A549 (cell line): ENCODE results near the gene USP11. TPM values are rescaled to one million over a fixed set of nuclear protein-coding genes. Genes with fewer than 3 reads are reported as not detected.

Source experiments
- ATAC-seq, 2 experiments: fragments of 200-7000 bp in 1 of 2; fragments of >200 bp in 1 of 2; cut with Nextera tagmentation in 1 of 2; cut with Tn5 transposase in 1 of 2; 3 replicates each; pipeline versions ENCODE4 v1.8.0 to v1.9.1; 2018 to 2020; ENCODE audit warnings: mild to moderate bottlenecking in 1 of 2, moderate library complexity in 1 of 2
- CTCF ChIA-PET: fragments of 300-600 bp; sonication (Branson Sonifier 250); formaldehyde crosslinking; extraction: SDS; loops from one replicate; lab custom pipeline; 2021; ENCODE audit warnings: antibody characterized with exemption, inconsistent platforms; lab: Yijun Ruan, JAX
- POLR2A ChIA-PET: fragments of 350-600 bp; formaldehyde crosslinking; extraction: SDS; loops from one replicate; lab custom pipeline; 2021; ENCODE audit warnings: antibody characterized with exemption, inconsistent platforms; lab: Yijun Ruan, JAX
- DNase-seq, 2 experiments: peaks; one replicate each; pipeline versions ENCODE4 v3.0.0 to v3.0.0-alpha.2; 2011 to 2016; ENCODE audit warnings: low read depth in 1 of 2, low spot score in 1 of 2
- FAIRE-seq: peaks from 2 replicates; lab custom pipeline; 2011; peaks lifted over from hg19 to GRCh38; lab: Jason Lieb, UNC
- H3K27ac ChIP-seq, 2 experiments: fragments of >200 bp; sonication (Bioruptor Twin); formaldehyde crosslinking; 3 replicates each; pipeline ENCODE4 v1.5.1; 2016 to 2017
- H3K4me1 ChIP-seq: fragments of >200 bp; sonication (Bioruptor Twin); formaldehyde crosslinking; 3 replicates; pipeline ENCODE4 v1.6.1; 2016
- H3K4me2 ChIP-seq: fragments of >200 bp; sonication (Bioruptor Twin); formaldehyde crosslinking; 3 replicates; pipeline ENCODE4 v1.6.1; 2016
- H3K4me3 ChIP-seq: fragments of >200 bp; sonication (Bioruptor Twin); formaldehyde crosslinking; 3 replicates; pipeline ENCODE4 v1.5.1; 2016
- H3K9me3 ChIP-seq: fragments of >200 bp; sonication (Bioruptor Twin); formaldehyde crosslinking; 3 replicates; pipeline ENCODE4 v1.6.1; 2016
- FOSL2 ChIP-seq, 2 experiments: fragments of 450-650 bp in 1 of 2; fragments of >200 bp in 1 of 2; sonication (Bioruptor Twin) in 1 of 2; formaldehyde crosslinking; IDR thresholded peaks; 2 replicates each; pipeline versions ENCODE4 v1.5.0 to v1.6.1; 2016 to 2020; ENCODE audit warnings: mild to moderate bottlenecking in 1 of 2, moderate library complexity in 1 of 2
- GATA3 ChIP-seq: IDR thresholded peaks from 2 replicates; pipeline ENCODE4 v1.6.1; 2012; ENCODE audit warnings: borderline replicate concordance
- HDAC2 ChIP-seq: fragments of 200-600 bp; sonication (generic); IDR thresholded peaks from 2 replicates; pipeline ENCODE4 v1.6.1; 2016
- HOXA7 ChIP-seq: fragments of 250-450 bp; sonication (Bioruptor Pico); IDR thresholded peaks from 2 replicates; pipeline ENCODE4 v1.5.0; 2020; ENCODE audit warnings: mild to moderate bottlenecking, moderate library complexity
- PHF8 ChIP-seq: fragments of 200-600 bp; sonication (generic); IDR thresholded peaks from 2 replicates; pipeline ENCODE4 v1.6.1; 2016; ENCODE audit warnings: low read depth, mild to moderate bottlenecking, antibody characterized with exemption, moderate library complexity, borderline replicate concordance
- POLR2AphosphoS2 ChIP-seq: conservative IDR thresholded peaks from 2 replicates; pipeline ENCODE4 v1.6.1; 2012; ENCODE audit warnings: low read length, improper control_type of control experiment, inconsistent platforms
- RAD21 ChIP-seq, 2 experiments: fragments of >200 bp in 1 of 2; sonication (Bioruptor Twin) in 1 of 2; formaldehyde crosslinking in 1 of 2; IDR thresholded peaks in 1 of 2; conservative IDR thresholded peaks in 1 of 2; 2 replicates in 1 of 2; 3 replicates in 1 of 2; pipeline ENCODE4 v1.6.1; 2012 to 2018; ENCODE audit warnings: inconsistent platforms in 1 of 2
- RARB ChIP-seq: fragments of 250-450 bp; sonication (Bioruptor Pico); IDR thresholded peaks from 2 replicates; pipeline ENCODE4 v1.8.0; 2021; ENCODE audit warnings: mild to moderate bottlenecking, moderate library complexity
- RNF2 ChIP-seq: fragments of 200-600 bp; sonication (generic); IDR thresholded peaks from 2 replicates; pipeline ENCODE4 v1.6.1; 2016; ENCODE audit warnings: low read depth, mild to moderate bottlenecking, antibody characterized with exemption, moderate library complexity, borderline replicate concordance
- SMC3 ChIP-seq: fragments of >200 bp; sonication (Bioruptor Twin); formaldehyde crosslinking; IDR thresholded peaks from 3 replicates; pipeline ENCODE4 v1.6.1; 2018; ENCODE audit warnings: inconsistent platforms
- SREBF2 ChIP-seq: fragments of 450-650 bp; IDR thresholded peaks from 2 replicates; pipeline ENCODE4 v1.6.1; 2014; ENCODE audit warnings: mild to moderate bottlenecking, moderate library complexity
- TFCP2L1 ChIP-seq: fragments of 250-450 bp; sonication (Bioruptor Pico); IDR thresholded peaks from 2 replicates; pipeline ENCODE4 v1.5.0; 2021; ENCODE audit warnings: mild to moderate bottlenecking
- ZC3H11A ChIP-seq: fragments of 450-650 bp; IDR thresholded peaks from 2 replicates; pipeline ENCODE4 v1.6.1; 2014; ENCODE audit warnings: antibody characterized with exemption, mild to moderate bottlenecking
- ZSCAN20 ChIP-seq: fragments of 250-450 bp; sonication (Bioruptor Pico); IDR thresholded peaks from 2 replicates; pipeline ENCODE4 v1.8.0; 2022; ENCODE audit warnings: mild to moderate bottlenecking, moderate library complexity
- WGBS: methylation state at CpG from one replicate; pipeline ENCODE4 v1.1.6; 2017; ENCODE audit errors: missing lambda C conversion rate; 5-methylcytosine and 5-hydroxymethylcytosine counted together
- polyA plus RNA-seq, 4 experiments: library from polyadenylated mRNA; depleted of rRNA in 3 of 4; stranded (reverse); fragments of >200 nt; fragmentation: RNase III in 1 of 4; extraction: RNeasy Plus Mini Kit Qiagen cat#74134 plus additional on column Dnase treatment in 1 of 4; gene quantifications; 2 replicates in 3 of 4; 3 replicates in 1 of 4; pipeline ENCODE4 v1.2.3, GENCODE V29; 2011 to 2017
- TF ChIP-seq, protein P1 (sequence below): fragments of 250-450 bp; sonication (Bioruptor Pico); IDR thresholded peaks from 2 replicates; pipeline ENCODE4 v1.5.0; 2021; ENCODE audit warnings: mild to moderate bottlenecking, moderate library complexity, borderline replicate concordance
- TF ChIP-seq, protein P2 (sequence below): fragments of >200 bp; sonication (Bioruptor Twin); formaldehyde crosslinking; IDR thresholded peaks from 2 replicates; pipeline ENCODE4 v1.6.1; 2016
- TF ChIP-seq, protein P3 (sequence below): fragments of >200 bp; sonication (Bioruptor Twin); formaldehyde crosslinking; IDR thresholded peaks from 3 replicates; pipeline ENCODE4 v1.5.1; 2016

The USP11 gene
- polyA plus RNA-seq, 2 of the 4 experiments (the other 2 are of a cell fraction), result 35.6 to 50.0 TPM

DNA sequence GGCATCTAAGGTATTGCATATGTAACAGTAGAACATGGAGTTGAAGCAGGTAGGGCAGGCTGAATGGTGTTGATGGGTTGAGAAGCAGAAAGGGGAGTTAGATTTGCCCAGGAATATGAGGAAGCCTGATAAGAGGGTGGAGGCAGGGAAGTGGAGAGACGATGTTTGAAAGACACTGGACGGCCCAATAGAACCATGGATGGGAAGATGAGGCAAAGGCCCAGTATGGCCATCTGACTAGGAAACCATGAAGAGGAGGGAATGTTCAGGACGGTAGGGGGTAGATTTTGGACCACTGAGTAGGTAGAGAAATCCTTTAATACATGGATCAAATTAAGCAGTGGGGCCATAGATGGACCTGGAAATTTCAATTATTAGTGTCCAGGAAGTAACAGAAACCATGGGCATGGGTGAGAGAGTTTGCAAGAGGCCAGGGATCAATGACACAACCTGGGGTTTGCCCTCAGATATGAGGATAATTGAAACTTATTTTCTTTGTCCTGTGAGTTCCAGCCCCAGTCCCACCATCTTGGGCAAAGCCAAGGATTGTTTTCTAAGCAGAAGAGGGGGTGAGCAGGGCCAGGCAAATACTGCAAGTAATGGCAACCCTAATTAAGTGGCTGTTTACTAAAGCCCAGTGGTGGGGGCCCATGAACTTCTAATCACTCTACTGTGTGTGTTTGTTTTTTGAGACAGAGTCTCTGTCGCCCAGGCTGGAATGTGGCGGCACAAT is 2.5 kb upstream of the USP11 start:
- ChIA-PET CTCF (interaction anchor here (1.0 kb wide), 1 partner anchor 293 kb away, joined by 3 read pairs; no protein-coding TSS in a partner anchor), POLR2A (no interaction called here)
- H3K4me1 ChIP-seq, result peaks cover 18% of the 10 kb centered on the region
- DNase-seq (no peak), ATAC-seq (no peak), FAIRE-seq (no peak)
- 95% methylated on average over 5 of the region's 5 CpGs for WGBS
- no peak overlapping the region for H3K27ac ChIP-seq
- no peak overlapping the region for H3K4me3 ChIP-seq
- no peak overlapping the region for H3K4me2 ChIP-seq
- 0 out of 2 replicates have a peak, but pooled peaks have one; percentile 16 for TF ChIP-seq HOXA7 (CRISPR knock-in tag)
- no peak for TF ChIP-seq SREBF2
- H3K9me3 ChIP-seq, result no peaks in the 10 kb centered on the region

DNA sequence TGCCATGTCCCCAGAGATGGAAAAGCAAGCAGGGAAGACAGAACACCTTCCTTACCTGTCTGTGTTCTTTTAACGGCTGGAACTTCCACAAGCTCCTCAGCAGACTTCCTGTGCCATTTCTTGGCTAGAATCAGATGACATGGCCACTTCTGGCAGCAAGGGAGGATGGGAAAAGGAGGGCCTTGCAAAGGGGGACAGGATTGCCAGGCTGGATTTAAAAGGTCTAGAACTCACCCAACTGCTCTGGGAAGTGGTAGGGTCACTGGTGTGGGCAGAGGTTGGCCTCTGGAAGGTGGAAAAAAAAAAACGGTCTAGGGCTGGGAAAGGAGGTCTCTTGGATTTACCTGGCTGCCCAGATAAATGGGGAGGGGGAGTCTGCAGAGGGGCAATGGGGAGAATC is 1.6 kb upstream of the USP11 start:
- Histone ChIP-seq H3K4me3 (no peak overlapping the region), H3K9me3 (no peaks in the 10 kb centered on the region), H3K4me2 (no peak overlapping the region), H3K27ac (no peak overlapping the region), H3K4me1 (peaks cover 22% of the 10 kb centered on the region)
- ChIA-PET CTCF (interaction anchor here (0.7 to 1.0 kb wide), 2 partner anchors 293 to 1259 kb away, joined by 3 to 4 read pairs; no protein-coding TSS in a partner anchor), POLR2A (interaction anchor here (3.3 kb wide), 1 partner anchor 13 kb away, joined by 43 read pairs; the partner anchor contains the start of gene CDK16)
- no peak for ATAC-seq
- TF ChIP-seq, protein P1, sequence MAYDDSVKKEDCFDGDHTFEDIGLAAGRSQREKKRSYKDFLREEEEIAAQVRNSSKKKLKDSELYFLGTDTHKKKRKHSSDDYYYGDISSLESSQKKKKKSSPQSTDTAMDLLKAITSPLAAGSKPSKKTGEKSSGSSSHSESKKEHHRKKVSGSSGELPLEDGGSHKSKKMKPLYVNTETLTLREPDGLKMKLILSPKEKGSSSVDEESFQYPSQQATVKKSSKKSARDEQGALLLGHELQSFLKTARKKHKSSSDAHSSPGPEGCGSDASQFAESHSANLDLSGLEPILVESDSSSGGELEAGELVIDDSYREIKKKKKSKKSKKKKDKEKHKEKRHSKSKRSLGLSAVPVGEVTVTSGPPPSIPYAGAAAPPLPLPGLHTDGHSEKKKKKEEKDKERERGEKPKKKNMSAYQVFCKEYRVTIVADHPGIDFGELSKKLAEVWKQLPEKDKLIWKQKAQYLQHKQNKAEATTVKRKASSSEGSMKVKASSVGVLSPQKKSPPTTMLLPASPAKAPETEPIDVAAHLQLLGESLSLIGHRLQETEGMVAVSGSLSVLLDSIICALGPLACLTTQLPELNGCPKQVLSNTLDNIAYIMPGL (CRISPR knock-in tag), result no peak
- no peak for TF ChIP-seq PHF8
- TF ChIP-seq RARB (CRISPR knock-in tag), result no peak
- TF ChIP-seq ZC3H11A, result no peak
- no peak for TF ChIP-seq HDAC2
- no peak for TF ChIP-seq TFCP2L1 (CRISPR knock-in tag)
- TF ChIP-seq ZSCAN20, result no peak
- no peak for TF ChIP-seq POLR2AphosphoS2
- no peak for TF ChIP-seq GATA3
- TF ChIP-seq RNF2, result no peak
- TF ChIP-seq, protein P2, sequence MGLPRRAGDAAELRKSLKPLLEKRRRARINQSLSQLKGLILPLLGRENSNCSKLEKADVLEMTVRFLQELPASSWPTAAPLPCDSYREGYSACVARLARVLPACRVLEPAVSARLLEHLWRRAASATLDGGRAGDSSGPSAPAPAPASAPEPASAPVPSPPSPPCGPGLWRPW, result no peak
- TF ChIP-seq FOSL2 (IDR thresholded peaks at IDR 0.05), result no peak
- TF ChIP-seq FOSL2 (CRISPR knock-in tag; IDR thresholded peaks at IDR 0.05), result no peak
- no peak for TF ChIP-seq SMC3
- no peak for TF ChIP-seq RAD21 (conservative IDR thresholded peaks at IDR 0.05 in 1 of 2, IDR thresholded peaks at IDR 0.05 in 1 of 2)
- TF ChIP-seq, protein P3, sequence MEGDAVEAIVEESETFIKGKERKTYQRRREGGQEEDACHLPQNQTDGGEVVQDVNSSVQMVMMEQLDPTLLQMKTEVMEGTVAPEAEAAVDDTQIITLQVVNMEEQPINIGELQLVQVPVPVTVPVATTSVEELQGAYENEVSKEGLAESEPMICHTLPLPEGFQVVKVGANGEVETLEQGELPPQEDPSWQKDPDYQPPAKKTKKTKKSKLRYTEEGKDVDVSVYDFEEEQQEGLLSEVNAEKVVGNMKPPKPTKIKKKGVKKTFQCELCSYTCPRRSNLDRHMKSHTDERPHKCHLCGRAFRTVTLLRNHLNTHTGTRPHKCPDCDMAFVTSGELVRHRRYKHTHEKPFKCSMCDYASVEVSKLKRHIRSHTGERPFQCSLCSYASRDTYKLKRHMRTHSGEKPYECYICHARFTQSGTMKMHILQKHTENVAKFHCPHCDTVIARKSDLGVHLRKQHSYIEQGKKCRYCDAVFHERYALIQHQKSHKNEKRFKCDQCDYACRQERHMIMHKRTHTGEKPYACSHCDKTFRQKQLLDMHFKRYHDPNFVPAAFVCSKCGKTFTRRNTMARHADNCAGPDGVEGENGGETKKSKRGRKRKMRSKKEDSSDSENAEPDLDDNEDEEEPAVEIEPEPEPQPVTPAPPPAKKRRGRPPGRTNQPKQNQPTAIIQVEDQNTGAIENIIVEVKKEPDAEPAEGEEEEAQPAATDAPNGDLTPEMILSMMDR, result no peak
- FAIRE-seq, result no peak
- DNase-seq, result no peak
- 77% methylated on average over 2 of the region's 2 CpGs for WGBS
